IPS DF 6.9 (cell line): ENCODE data around the gene CHDH.

ENCODE experiments used
- DNase-seq: peaks from one replicate; pipeline ENCODE4 v3.0.0-alpha.2; 2013; ENCODE audit warnings: low read depth, low spot score
- H3K27ac ChIP-seq: one replicate; pipeline ENCODE4 v1.5.1; 2013; ENCODE audit warnings: low read length, control low read depth
- H3K27me3 ChIP-seq: 2 replicates; pipeline ENCODE4 v1.6.1; 2013; ENCODE audit warnings: mild to moderate bottlenecking, low read length; ENCODE audit not compliant: control insufficient read depth, insufficient read depth
- H3K36me3 ChIP-seq: 2 replicates; pipeline ENCODE4 v1.6.1; 2013; ENCODE audit warnings: low read length; ENCODE audit not compliant: control insufficient read depth, insufficient read depth
- H3K4me1 ChIP-seq: 2 replicates; pipeline ENCODE4 v1.6.1; 2013; ENCODE audit warnings: low read length; ENCODE audit not compliant: control insufficient read depth, insufficient read depth
- H3K4me3 ChIP-seq: 2 replicates; pipeline ENCODE4 v1.5.1; 2013; ENCODE audit warnings: mild to moderate bottlenecking, low read length
- H3K9me3 ChIP-seq: 2 replicates; pipeline ENCODE4 v1.6.1; 2013; ENCODE audit warnings: low read length, inconsistent platforms; ENCODE audit not compliant: control insufficient read depth, insufficient read depth
- WGBS: extraction: QIAGEN DNeasy Blood & Tissue Kit; methylation state at CpG from one replicate; pipeline ENCODE4 v1.1.7; 2013; ENCODE audit warnings: mixed read lengths, missing lambda C conversion rate; ENCODE audit not compliant: insufficient read length, insufficient coverage; 5-methylcytosine and 5-hydroxymethylcytosine counted together

CHDH gene

DNA sequence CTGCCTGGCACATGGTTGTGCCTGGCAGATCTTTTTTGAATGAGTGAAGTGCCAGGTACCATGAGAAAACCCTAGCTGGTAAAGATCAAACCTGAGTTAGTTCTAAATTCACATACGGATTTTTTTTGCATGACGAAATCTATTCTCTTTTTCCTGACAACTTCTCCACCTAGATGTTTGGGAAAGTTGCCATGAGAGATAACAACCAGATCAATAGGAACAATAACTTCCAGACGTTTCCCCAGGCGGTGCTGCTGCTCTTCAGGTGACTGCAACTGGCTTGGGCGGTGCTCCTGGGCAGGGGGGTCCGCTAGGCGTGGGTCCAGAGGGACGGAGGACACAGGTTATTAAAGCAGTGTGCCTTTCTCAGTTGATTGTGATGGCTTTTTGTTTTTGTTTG is 71.8 kb downstream of the CHDH start:
- H3K27ac ChIP-seq: no peak overlapping the region
- H3K9me3 ChIP-seq: no peaks in the 10 kb centered on the region
- no peaks in the 10 kb centered on the region for H3K36me3 ChIP-seq
- 0 out of 2 replicates have a peak, but pooled peaks cover 2% of the 10 kb centered on the region for H3K4me1 ChIP-seq
- no peak overlapping the region for H3K4me3 ChIP-seq
- H3K27me3 ChIP-seq: no peaks in the 10 kb centered on the region
- DNase-seq: no peak
- no CpG with 5 or more reads among the region's 8 CpGs for WGBS

DNA sequence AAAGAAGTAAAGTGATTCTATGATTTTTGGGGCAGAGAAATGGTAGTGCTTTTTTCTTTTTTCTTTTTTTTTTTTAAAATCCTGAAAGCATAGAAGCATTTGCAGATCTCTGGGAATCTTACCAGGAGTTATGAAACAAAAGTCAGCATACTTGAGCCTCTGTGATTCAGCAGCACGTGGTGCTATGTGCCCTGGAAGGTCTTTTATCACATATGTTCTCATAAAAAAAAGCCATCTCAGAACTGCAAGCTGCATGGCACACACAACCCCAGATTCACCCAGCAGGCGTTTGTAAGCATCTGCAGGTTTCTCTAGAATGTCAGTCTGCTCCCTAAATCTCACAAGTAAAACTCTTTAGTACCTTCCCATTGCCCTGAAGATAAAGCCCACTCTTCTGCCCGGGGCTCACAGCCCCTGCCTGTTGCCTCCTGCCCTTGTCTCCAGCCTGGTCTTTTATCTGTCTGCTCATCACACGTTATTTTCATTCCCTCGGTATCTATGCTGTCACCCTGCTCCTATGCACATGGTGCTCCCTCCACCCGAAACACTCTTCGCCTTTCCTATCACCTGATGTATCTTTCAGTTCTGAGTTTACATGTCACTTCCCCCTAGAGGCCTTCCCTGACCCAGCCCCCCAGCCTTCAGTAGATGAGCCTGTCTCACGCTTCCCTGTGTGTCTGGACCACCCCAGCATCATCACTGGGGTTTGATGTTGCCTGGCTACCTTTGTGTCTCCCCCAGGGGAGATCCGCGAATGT is 72.4 kb downstream of the CHDH start:
- Histone ChIP-seq H3K4me1 (peaks cover 3% of the 10 kb centered on the region; the same call in 1 of the 2 replicates), H3K4me3 (no peak overlapping the region), H3K9me3 (no peaks in the 10 kb centered on the region), H3K27ac (no peak overlapping the region), H3K27me3 (no peaks in the 10 kb centered on the region), H3K36me3 (no peaks in the 10 kb centered on the region)
- no peak for DNase-seq
- WGBS: no CpG with 5 or more reads among the region's 10 CpGs

DNA sequence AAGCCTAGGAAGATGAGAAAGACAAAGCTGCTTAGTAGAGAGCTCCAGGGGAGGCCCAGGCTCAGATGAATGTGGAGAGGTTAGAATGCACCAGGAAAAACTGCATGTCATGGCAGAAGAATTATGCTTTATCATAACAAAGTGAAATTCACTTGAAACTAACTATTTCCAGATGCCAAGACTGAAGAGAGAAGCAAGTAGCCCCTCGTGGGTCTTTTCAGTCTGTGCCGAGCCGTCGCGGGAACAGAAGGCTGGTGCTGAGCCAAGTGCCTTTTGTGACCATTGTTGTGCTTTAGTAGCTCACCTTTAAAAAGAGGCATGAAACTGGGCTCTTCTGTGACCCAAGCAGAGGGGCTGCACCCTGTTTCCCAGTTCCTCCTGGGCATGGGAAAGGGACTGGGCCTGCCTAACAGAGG is 73.2 kb downstream of the CHDH start:
- Histone ChIP-seq H3K27me3 (no peaks in the 10 kb centered on the region), H3K36me3 (no peaks in the 10 kb centered on the region), H3K4me1 (peaks cover 3% of the 10 kb centered on the region; the same call in 1 of the 2 replicates), H3K27ac (no peak overlapping the region), H3K9me3 (no peaks in the 10 kb centered on the region), H3K4me3 (no peak overlapping the region)
- WGBS: no CpG with 5 or more reads among the region's 5 CpGs
- no peak for DNase-seq

DNA sequence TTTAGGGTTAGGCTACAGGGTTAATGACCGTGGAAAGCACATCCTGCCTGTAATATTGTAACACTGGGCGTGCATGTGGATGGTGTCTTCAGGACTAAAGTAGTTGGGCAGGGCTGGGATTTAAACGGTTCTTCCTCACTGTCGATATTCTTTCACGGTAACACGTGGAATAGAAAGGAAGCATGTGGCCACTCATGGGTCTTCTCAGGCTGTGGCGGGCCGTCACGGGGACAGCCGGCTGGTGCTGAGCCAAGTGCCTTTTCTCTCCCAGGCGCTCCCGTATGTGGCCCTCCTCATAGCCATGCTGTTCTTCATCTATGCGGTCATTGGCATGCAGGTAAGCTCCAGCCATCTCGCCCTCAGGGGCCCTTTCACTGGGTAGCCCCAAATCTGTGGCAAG is 73.7 kb downstream of the CHDH start:
- H3K4me3 ChIP-seq: no peak overlapping the region
- H3K9me3 ChIP-seq: no peaks in the 10 kb centered on the region
- H3K36me3 ChIP-seq: no peaks in the 10 kb centered on the region
- no peaks in the 10 kb centered on the region for H3K27me3 ChIP-seq
- no CpG with 5 or more reads among the region's 14 CpGs for WGBS
- H3K27ac ChIP-seq: no peak overlapping the region
- H3K4me1 ChIP-seq: peaks cover 3% of the 10 kb centered on the region; the same call in 1 of the 2 replicates
- no peak for DNase-seq

DNA sequence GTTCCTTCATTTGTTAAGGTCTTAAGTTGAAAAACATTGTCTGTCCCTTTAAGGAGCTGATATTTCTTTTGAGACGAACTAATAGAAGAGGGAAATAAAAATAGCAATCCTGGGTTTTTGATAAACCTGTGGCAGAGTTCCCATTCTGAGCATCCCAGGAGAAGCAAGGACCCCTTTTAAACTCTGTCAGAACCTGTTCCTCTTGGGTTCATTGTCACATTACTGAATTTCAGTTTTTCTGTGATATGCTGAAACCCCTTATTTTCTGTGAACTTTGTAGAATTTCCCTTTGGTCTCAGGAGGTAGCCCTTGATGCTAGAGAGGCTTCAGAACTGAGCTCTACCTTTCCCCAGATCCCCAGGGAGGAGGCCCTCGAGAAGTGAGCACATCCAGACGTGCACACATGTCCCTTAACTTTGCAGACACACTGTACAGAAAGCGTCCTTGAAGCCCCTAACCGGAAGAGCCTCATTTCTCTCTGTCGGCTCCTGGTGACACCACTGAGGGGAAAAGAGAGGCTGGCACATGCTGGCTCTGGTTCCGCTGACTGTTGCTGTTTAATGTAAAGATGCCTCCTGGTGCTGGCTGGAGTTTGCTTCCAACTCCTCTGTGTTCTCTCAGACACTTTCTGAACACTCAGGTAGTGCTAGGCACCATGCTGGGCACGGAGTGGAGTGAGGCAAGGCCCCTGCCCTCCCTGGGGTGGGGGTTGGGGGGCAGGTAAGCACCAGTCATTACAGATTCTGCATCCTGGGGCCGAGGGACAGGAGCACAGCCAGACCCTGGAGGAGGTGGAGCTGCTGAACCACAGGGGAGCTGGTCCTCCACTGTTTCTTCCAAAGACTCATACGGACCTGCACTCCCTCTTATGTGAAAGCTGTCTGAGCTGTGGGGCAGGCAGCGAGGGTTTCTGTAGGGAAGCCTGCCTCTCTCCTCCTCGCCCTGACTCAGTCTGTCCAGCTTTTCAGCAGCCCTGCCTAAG is 77.5 kb downstream of the CHDH start:
- no CpG with 5 or more reads among the region's 12 CpGs for WGBS

DNA sequence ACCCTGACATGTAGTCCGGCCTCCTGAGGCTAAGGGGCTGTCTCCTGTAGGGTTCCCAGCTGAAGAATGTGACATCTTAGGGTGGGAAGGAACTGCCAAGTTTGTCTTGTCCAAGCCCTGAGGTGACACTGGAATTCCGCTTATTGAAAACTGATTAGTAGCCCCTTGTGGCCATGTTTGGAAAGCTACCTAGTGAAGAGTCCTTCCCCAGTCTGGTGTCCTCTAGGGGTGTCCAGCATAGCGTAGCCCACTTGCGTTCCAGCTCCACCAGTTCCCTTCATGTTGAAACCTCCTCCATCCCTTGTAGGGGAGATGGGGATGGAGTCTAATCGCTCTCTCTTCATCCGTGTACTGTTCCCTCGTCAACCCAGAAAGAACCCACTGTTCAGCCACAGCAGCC is 79.5 kb downstream of the CHDH start:
- Histone ChIP-seq H3K27ac (no peak overlapping the region), H3K27me3 (no peaks in the 10 kb centered on the region), H3K9me3 (no peaks in the 10 kb centered on the region), H3K4me3 (no peak overlapping the region), H3K4me1 (peaks cover 3% of the 10 kb centered on the region; the same call in 1 of the 2 replicates), H3K36me3 (no peaks in the 10 kb centered on the region)
- WGBS: no CpG with 5 or more reads among the region's 7 CpGs
- no peak for DNase-seq

More for the DNA sequence above, 77.5 kb downstream of the CHDH start:
- no peak overlapping the region for H3K4me3 ChIP-seq
- H3K4me1 ChIP-seq: peaks cover 3% of the 10 kb centered on the region; the same call in 1 of the 2 replicates
- H3K27me3 ChIP-seq: no peaks in the 10 kb centered on the region
- H3K36me3 ChIP-seq: no peaks in the 10 kb centered on the region
- DNase-seq: no peak
- no peak overlapping the region for H3K27ac ChIP-seq
- no peaks in the 10 kb centered on the region for H3K9me3 ChIP-seq

DNA sequence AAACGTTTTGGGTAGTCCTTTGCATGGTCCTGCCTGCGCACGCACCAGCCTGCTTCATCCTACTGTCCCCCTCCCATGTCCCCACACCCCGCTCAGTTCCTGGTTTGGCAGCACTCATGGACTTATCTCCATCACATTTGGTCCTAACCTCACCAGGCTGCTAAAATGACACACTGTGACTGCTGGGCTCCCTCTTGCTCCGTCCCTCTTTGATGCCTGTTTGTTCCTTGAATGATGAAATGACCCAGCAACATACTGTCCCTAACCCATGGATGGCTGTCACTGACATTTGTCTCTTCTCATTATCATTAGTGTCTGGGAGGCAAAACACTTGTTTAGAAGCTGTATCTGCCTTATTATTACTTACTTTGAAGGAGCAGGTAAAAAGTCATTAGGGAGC is 80.5 kb downstream of the CHDH start:
- no peak for DNase-seq
- H3K4me1 ChIP-seq: peaks cover 3% of the 10 kb centered on the region; the same call in 1 of the 2 replicates
- H3K9me3 ChIP-seq: no peaks in the 10 kb centered on the region
- no peak overlapping the region for H3K27ac ChIP-seq
- WGBS: no CpG with 5 or more reads among the region's 5 CpGs
- H3K27me3 ChIP-seq: no peaks in the 10 kb centered on the region
- H3K36me3 ChIP-seq: no peaks in the 10 kb centered on the region
- no peak overlapping the region for H3K4me3 ChIP-seq

DNA sequence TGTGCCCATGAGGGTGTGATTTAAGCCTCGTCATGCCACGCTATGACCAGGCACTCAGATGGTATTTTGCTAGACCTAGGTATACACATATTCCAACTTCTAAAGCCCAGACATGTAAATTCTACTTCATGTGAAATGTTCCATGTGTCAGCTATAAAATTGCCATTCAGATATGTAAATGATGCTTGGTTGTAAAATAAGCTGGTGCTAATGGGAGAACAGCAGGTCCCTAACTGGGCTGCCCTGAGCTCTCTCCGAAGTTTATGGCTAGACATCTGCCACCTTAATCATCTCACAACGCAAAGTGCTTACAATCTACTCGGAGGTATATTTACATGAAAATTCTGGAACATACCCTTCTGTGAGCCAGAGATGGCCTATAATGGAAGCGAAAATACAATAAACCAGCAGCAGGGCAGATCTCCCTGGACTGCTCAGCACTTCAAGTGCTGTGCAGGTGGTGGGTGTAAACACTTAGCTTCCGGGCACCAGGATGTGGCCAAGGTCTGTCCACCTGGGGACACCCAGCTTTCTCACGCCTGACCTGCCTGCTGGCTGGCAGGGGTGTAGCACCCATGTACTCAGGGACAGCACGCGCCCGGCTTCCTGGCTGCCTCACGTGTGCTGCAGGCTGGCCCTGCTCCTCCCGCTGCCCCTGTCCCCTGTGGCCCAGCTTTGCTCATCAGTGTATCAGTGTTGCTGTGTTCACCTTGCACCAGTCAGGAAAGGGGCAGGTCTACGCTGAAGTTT is 82.0 kb downstream of the CHDH start:
- Histone ChIP-seq H3K9me3 (no peaks in the 10 kb centered on the region), H3K27ac (no peak overlapping the region), H3K36me3 (no peaks in the 10 kb centered on the region), H3K4me1 (peaks cover 1% of the 10 kb centered on the region; the same call in 1 of the 2 replicates), H3K4me3 (no peak overlapping the region), H3K27me3 (no peaks in the 10 kb centered on the region)
- WGBS: no CpG with 5 or more reads among the region's 14 CpGs
- no peak for DNase-seq

DNA sequence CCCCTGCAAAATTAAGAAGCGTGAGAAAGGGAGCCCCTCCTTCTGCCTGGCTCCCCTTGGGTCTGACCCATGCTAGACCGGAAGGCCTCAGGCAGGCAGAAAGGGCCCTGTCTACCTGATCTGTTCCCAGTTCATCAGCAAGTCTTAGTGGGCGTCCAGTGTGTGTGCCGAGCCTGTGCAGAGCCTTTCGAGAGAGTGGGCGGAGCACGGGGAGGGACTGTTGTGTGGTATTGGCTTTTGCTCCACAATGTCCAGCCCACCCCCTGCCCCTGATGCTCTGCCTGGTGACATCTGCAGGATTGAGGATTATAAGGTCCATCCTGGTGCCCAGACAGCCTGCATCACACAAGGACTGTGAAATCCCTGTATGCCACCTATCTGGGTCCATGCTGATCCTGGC is 82.9 kb downstream of the CHDH start:
- no CpG with 5 or more reads among the region's 7 CpGs for WGBS
- DNase-seq: no peak
- H3K27me3 ChIP-seq: no peaks in the 10 kb centered on the region
- no peaks in the 10 kb centered on the region for H3K36me3 ChIP-seq
- no peaks in the 10 kb centered on the region for H3K9me3 ChIP-seq
- no peak overlapping the region for H3K27ac ChIP-seq
- no peaks in the 10 kb centered on the region for H3K4me1 ChIP-seq
- H3K4me3 ChIP-seq: no peak overlapping the region
